ENCODE data around the gene POLN.

Gene POLN

DNA sequence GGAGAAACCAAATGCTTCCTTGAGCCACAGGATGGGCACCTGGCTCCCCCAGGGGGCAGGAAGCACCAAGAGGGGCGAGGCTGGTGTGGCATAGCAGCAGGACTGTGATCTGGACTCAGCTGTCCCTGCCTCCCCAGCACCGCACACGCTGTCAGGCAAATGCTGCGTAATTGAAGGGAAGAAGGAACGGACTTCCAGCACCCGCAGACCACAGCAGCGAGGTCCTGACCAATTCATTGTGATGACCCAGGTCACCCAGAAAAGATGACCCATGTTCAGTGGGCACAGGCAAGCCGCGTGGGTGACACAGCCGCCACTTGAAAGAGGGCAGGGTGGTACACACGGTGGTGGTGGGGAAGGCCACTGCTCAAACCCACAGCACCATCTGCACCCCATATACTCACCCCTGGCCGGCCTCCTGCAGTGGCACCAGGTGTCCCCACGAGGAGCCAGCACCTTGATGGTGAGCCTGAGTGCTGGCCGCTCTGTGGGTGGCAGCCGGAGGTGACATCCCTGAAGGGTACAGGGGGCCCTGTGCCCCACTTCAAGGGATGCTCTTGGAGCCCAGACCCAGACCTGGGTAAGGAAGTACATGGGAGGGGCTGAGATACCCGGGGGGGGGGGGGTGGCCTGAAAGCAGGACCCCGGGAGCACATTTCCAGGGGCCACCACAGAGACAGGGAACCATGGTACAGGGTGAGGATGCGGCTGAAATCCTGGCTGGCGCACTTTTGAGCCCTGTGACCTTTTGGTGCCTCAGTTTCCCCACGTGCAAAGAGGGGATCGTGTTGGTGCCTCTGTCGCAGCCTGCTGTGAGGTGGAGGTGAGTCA, 171.3 kb downstream of the POLN start:
- DNase-seq (ENCODE audit: low spot score) = no peak

DNA sequence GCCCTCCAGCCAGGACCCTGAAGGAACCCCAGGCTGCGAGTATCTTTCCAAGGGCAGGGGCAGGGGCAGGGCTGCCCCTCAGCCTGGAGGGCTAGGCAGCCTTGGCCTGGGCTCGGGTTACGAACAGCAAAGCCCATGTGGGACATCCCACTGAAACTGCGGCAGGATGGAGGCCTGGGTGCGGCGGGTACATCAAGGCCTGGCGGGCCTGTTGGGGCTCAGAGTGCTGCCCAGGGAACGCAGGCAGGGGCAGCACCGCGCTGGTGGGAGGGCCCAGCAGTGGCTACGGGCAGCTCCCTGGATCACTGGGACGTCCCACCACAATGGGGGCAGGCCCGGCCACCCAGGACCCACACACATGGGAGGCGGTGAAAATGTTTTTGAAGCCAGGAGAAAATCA, 171.9 kb downstream of the POLN start:
- DNase-seq (ENCODE audit: low spot score) = no peak

DNA sequence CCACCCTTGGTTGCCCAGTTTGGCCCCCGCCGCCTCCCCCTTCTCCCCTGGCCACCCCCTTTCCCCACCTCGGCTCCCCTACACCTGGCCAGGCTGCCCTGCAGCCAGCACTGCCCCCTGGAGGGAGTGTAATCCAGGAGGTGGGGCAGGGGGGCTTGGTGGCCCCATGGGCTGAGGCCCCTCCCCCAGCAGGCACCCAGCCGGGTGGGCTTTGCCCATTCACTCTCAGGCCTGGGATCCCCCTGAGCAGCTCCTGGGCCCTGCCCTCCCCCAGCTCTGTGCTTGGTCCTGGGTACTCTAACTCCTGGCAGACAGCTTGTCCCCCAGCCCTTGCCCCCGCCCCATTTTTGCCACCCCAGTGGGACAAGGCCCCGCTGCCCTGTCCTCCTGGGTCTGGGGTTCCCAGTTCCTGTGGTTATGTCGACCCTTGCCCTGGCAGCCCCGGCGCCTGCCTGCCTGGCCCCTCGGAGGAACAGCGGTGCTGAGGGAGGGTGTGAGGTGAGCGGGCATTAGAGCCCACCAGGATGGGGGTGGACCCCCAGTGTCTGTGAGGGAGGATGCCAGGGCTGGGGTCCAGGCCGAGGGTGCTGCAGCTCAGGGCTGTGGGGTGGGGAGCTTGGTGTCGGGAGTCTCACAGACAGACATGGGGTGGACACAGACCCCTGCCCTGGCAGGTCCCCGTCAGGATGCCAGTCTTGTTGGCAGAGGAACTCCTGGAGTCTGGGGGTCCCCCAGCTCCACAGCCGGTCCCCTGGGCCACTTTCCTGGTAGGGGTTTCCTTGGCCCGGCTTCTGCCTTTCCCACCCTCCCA, 172.6 kb downstream of the POLN start:
- no peak for DNase-seq (ENCODE audit: low spot score)

DNA sequence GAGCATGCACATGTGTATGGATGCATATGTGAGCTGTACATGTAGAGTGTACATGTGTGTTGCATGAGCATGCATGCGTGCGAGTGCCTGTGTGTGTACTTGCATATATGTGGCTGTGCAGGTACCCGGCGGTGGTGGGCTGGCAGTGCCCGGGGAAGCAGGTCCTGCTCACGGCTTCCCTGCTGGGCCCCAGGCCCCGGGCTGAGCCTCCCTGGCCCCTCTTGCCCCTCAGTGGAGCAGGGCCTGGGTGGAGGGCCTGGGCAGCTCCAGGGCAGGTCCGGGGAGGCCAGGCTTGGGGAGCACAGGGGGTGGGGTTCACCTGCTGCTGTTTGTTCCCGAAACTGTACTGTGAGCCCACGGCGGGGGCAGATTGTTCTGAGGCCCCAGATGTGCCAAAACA, 173.4 kb downstream of the POLN start:
- DNase-seq (ENCODE audit: low spot score) = no peak

DNA sequence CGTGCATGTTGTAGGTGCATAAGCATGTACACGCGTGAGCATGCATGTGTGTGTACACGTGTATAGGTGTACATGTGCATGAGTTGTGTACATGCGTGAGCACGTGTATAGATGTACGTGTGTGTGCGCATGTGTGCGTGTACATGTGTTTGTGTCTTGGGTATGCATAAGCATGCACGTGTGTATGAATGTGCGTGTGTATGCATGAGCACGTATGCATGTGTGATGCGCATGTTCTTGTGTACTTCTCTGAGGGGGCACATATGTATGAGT, 173.8 kb downstream of the POLN start:
- DNase-seq (ENCODE audit: low spot score) = no peak

DNA sequence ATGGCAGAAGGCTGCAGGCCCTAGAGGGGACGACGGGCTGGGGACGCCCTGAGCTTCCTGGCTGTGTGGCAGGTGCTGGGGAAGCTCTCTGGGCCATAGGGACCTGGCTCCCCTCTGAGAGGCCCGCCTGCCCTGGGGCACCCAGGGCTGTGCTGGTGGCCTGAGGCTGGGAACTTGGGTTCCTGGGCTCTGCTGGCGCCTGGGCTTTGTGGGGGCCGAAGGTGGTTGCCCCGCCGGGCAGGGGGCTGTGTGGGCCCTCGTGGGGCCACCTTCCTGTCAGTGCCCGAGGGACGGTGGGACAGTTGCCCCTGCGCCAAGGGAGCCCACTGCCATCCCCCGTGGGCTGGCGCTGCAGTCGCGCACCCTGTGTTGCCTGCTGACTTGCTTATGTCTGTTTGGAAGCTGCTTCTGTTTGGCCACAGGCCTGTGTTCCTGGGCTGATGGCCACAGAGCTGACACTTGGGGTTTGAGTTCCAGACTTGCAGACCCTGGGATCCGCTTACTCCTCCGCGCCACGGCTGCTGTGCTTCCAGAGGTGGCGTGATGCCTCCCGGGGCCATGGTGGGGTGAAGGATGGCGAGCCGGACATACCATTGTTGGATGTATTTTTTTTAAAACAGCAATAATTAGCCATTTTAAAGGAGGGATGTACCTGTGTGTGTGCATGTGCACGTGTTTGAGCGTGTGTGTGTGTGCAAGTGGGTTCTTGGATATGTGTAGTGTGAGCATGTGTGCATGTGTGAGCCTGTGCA, 174.3 kb downstream of the POLN start:
- no peak for DNase-seq (ENCODE audit: low spot score)

DNA sequence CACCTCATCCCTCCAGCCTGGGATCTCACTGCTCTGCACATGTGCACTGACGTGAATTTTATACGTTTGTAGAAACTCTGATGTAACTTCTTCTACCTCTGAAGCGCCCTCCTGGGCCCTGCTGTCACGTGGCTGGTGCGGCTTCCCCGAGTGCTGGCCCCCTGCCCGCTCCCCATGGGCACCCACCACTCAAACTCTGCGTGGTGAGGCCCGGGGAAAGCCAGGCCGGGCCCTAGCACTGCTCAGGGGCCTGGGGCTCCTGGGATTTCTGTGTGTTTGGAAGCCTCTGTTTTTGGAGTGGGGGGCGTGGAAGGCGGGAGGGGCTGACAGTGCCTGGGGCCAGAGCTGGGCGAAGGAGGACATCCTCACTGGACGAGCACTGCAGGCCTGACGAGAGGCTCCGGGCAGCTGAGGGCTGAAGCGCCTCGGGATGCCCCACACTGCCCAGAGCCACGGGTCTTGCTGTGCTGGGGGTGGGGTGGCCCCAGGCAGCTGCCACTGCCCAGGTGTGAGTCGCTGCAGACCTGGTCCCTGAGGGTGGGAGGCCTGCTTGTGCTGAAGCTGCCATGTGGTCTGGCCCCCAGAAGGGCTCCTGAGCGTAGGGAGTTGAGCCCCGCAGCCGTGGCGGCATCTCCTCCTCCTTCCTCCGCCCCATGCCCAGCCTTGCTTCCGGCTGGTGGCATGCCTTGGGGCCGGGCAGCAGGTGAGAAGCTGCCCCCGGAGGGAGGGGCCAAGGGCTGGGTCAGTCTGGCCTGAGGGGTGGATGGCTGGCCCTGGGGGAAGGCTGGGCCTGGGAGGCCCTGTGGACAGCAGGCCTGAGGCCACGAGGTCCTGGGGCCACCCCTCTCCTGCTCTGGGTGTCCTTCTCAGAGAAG, 175.1 kb downstream of the POLN start:
- no peak for DNase-seq (ENCODE audit: low spot score)

DNA sequence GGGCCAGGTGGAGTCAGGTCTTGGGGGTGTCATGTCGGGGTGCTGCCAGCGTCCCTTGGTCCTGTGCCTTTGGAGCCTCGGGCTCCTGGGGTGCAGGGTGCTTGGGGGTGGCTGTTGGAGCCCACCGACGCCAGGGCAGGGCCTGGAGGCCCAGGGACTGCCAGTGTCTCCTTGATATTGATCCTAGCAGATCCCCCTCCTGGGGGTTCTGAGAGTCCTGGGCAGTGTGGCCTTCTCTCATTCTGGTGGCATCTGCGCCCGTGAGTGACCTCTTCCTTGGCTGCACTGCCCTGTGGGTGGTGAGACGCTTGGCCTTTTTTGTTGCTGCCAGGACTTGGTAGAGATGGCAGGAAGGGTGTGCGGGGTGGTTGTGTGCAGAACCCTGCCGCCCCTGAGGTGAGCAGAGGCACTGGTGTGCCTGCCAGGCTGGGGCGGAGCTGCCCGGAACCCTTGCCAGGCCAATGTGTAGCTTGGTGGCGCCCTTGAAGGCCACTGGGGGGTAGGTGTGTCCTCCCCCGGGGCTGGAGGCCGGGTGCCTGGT, 175.8 kb downstream of the POLN start:
- no peak for DNase-seq (ENCODE audit: low spot score)

DNA sequence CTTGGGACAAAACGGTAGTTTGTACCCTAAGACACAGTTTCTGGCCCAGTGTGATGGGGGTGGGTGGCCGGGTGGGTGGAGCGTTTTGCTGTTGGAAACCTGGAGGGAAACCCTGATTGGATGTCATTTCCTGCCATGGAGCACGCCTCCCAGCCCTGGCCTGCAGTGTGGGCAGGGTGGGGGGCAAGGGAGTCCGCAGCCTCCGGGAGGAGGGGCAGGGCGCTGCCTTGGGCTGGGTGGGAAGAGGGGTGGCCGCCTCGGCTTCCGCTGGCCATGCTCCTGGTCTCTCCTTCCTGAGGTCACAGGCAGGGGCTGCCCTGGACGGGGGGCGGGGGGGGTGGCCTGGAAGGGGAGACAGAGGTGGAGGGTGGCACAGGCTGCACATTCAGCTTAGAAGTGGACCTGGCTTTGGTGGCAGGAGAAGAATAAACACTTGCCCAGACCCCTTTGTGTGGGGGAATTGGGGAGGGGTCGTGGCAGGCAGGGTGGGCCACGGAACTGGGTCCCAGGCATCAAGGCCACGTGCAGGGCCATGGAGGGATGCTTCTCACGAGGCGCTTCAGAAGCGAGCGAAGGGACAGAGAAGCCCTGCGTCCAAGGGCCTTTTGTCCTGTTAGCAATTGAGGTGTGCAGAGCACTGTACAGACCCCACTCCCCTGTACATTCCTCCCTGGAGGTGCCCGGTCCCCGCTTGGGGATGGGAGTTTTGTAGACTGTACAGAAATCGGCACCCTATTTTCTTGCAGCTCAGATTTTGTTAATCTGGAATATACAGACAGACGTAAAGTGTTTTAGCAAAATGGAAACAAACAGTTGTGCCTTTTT, 176.6 kb downstream of the POLN start:
- no peak for DNase-seq (ENCODE audit: low spot score)

DNA sequence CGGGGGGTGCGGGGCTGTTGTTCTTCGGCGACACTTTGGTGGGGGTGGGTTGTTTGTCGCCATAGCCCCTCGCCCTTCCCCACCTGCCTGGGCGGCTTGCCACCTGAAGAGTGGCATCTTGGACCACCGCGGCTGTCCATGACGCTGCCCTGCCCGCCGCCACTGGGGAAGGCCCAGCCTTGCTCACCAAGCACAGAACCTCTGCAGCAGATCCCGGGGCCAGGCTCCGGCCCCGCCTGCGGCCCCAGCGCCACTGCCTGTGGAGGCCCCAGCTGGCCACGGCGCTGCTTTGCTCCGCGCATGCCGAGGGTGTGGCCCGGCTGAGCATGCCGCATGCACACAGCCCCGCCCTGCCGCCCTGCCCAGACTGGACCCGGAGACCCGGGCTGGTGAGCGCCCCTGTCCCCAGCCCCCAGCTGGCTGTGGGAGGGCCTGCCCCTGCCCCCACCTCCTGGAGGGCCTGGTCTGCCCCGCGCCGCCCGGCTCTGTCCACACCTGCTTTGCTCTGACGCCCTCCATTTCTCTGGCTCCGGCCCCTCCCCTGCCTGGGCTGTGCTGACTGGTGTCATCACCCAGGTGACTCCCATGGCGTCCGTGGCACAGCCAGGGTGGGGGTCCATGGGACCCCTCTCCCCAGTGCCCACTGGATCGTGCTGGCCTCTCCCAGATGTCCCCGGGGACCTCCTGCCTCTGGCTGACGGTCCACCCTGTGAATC, 177.5 kb downstream of the POLN start:
- DNase-seq (ENCODE audit: low spot score) = no peak

DNA sequence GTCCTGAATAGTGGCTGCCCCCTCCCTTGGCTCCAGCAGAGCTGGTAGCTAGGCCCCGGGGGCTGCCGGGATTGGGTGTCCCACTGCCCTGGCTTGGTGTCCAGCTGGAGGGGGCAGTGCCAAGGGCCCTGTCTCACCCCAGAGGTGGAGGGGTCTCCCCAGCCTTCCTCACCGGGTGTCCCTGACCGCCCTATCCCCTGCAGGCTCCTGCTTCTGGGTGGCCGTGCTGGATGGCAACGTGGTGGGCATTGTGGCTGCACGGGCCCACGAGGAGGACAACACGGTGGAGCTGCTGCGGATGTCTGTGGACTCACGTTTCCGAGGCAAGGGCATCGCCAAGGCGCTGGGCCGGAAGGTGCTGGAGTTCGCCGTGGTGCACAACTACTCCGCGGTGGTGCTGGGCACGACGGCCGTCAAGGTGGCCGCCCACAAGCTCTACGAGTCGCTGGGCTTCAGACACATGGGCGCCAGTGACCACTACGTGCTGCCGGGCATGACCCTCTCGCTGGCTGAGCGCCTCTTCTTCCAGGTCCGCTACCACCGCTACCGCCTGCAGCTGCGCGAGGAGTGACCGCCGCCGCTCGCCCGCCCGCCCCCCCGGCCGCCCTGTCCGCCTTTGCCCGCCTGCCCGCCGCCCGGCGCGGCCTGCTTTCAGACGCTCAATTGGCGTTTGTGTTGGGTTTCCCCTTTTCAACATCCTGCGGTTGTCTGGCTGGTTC, 178.2 kb downstream of the POLN start:
- DNase-seq (ENCODE audit: low spot score) = no peak

DNA sequence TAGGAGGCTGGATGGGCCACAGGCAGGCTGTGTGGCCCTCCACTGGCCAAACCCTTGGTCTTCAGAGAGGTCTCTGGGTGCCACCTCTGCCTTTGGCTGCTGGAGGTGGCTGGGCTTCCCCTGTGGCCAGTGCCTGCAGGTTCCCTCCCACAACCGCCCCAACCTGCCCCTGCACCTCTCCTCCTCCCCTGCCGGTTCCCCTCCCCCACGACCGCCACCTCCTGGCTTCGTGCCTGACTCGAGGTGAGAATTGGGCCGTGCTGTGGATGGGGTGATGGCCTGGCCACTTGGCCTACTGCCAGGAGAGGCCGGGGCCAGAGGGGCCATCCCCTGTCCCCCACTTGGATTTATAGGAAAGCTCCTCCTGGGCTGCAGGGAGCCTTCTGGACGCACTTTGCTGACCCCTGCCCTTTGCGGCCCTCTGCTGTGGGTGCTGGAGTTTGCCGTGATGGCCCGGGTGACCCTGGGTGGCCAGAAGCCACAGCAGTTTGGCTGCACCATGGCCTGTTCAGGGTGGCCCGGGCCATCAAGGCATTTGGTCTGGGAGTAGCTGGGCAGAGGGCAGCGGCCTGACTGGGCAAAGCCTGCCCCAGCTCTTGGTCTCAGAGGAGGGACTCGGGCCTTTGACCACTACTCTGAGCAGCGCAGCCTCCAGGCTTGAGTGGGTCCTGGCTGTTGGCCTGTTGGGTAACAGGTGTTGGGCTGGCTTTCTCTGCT, 179.0 kb downstream of the POLN start:
- DNase-seq (ENCODE audit: low spot score) = no peak

DNA sequence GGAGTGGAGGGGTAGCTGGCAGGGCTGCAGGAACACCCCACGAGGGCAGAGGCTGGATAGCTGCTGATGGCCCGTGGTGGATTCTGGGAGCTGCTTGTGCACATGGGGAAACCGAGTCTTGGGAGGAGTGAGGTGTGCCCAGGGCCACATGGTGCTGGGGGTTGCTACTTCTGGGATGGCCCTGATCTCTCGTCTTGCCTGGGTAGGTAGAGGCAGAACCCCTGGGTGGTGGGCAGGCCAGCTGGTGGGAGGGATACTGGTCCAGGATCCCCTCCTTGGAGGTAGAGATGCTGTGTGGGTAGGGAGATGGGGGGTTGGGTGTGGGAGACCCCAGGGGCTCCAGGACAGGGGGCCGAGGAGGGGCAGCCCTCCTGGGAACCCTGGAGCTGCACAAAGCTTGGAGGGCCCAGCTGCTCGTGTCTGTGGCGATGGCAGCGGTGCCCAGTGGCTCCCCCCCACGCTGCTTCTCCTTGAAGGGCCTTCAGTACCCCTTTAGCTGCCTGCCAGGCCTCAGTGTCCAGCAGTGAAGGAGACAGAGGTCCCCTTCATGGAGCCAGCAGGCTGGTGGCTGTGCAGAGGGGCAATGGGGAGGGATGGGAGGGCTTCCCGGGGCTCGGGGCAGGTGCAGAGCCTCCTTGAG, 179.6 kb downstream of the POLN start:
- no peak for DNase-seq (ENCODE audit: low spot score)

DNA sequence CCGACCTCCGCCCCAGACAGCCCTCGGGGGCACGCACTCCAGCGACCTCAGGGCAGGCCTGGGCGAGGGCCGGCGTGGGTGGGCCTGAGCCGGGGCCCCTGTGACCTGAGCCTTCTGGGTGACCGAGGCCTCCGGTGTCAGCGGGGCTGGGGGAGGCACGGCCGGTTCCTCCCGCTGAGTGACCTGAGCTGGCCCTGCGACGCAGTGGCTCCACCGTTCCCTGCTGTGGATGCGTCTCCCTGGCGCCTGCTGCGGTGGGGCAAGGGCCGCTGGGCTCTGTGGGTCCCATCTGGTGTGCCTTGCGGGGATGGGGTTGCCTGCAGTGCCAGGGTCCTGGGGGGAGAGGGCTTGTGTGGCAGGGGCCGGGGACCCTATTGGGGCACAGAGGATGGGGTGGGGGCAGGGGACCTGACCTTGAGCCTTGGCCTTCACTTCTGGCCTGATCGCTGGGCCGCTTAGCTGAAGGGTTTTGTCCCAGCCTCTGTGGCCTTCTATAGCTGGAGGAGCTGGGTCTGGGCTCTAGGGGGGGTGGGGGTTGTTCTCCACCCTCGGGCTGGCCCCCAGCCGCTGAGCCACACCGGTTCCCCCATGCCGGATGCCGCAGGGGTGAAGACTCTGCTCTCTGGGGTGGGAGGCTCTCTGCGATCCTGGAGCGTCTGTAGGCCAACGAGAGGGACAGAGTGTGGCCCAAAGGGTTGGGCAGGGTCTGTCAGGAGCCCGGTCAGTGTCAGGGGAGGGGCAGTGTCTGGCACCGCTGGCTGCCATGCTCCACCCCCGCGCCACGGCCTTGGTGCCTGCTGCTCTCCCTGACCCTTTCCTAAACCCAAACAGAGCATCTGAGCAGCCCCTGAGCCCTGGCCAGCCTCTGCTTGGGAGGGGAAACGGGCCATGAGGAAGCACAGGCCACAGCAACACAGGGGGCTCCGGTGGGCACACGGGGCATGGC, 180.5 kb downstream of the POLN start:
- no peak for DNase-seq (ENCODE audit: low spot score)

DNA sequence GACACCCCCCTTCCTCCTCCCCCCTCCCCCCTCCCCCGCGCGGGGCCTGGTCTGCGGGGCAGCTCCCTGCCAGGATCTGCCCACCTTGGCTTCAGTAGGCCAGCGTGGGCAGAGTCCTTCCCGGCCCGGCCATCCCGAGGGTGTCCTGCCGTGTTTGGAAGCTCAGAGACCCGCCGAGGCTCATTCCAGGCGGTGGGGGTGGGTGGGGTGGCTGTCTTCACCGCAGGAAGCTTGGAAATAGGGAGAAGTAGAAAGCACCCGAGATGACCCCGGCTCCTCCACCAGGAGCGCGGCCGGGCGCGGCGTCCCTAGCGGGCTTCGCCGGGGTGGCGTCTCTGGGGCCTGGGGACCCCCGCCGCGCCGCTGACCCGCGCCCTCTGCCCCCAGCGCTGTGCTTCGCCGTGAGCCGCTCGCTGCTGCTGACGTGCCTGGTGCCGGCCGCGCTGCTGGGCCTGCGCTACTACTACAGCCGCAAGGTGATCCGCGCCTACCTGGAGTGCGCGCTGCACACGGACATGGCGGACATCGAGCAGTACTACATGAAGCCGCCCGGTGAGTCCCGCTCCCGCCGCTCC, 181.2 kb downstream of the POLN start:
- no peak for DNase-seq (ENCODE audit: low spot score)

DNA sequence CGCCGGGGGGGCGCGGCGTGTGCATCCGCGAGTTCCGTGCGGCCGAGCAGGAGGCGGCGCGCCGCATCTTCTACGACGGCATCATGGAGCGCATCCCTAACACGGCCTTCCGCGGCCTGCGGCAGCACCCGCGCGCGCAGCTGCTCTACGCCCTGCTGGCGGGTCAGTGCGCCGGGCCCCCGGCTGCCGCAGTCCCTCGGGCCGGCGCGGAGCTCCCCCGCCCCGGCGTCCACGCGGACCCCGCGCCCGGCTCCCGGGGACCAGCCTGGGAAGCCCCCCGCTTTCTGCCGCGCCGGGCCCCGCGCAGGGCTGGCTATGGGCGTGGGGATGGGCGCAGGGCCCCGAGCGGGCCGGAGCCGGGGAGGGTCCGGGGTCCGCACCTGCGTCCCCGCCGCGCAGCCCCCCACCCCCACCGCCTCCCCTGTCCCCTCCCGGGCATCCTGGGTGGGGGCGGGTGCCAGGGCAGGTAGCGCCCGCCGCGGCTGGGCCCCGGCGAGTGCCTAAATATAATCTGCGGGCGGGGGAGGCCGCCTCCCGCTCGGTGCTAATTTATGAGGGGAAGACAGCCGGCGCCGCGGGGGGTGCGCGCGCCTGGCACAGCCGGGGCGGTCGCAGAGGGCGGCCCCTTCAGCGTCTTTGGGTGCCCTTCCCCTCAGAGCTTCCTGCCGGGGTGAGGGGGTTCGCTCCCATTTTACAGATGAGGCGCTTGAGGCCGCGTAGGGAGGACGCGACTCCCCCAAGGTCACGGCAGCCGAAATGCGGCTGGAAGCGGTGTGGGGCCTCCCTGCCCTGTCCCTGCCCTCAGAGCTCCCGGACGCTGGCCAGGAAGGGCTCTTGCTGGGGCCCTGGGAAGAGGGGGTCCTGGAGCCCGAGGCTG, 182.0 kb downstream of the POLN start:
- no peak for DNase-seq (ENCODE audit: low spot score)
